Hepatocyte (in vitro differentiated cells): ENCODE measurements around the gene FOXN4. TPM values are rescaled to one million over a fixed set of nuclear protein-coding genes. Genes with fewer than 3 reads are reported as not detected.

Experiments
- DNase-seq: peaks from one replicate; pipeline ENCODE4 v3.0.0-alpha.2; 2016; ENCODE audit warnings: low spot score
- H2AFZ ChIP-seq: fragments of 200-600 bp; sonication (generic); 2 replicates; pipeline ENCODE4 v1.6.0; 2016; ENCODE audit warnings: antibody characterized with exemption, mild to moderate bottlenecking
- H3K27ac ChIP-seq: fragments of 200-600 bp; sonication (generic); 2 replicates; pipeline ENCODE4 v1.5.1; 2016; ENCODE audit warnings: mild to moderate bottlenecking
- H3K27me3 ChIP-seq: fragments of 200-600 bp; sonication (generic); 2 replicates; pipeline ENCODE4 v1.6.1; 2016
- H3K36me3 ChIP-seq: fragments of 200-600 bp; sonication (generic); replicated peaks from 2 replicates; pipeline ENCODE4 v1.5.1; 2016; ENCODE audit warnings: low read depth; ENCODE audit not compliant: insufficient read depth
- H3K4me1 ChIP-seq: fragments of 200-600 bp; sonication (generic); 2 replicates; pipeline ENCODE4 v1.5.1; 2016; ENCODE audit warnings: mild to moderate bottlenecking, moderate library complexity; ENCODE audit not compliant: insufficient read depth
- H3K4me2 ChIP-seq: fragments of 200-600 bp; sonication (generic); 2 replicates; pipeline ENCODE4 v1.6.0; 2016
- H3K4me3 ChIP-seq: fragments of 200-600 bp; sonication (generic); 2 replicates; pipeline ENCODE4 v1.5.1; 2016; ENCODE audit warnings: mild to moderate bottlenecking
- H3K79me2 ChIP-seq: fragments of 200-600 bp; sonication (generic); 2 replicates; pipeline ENCODE4 v1.6.0; 2017; ENCODE audit warnings: mild to moderate bottlenecking
- H3K9me2 ChIP-seq: fragments of 200-600 bp; sonication (generic); replicated peaks from 2 replicates; pipeline ENCODE4 v1.6.0; 2017; ENCODE audit warnings: mild to moderate bottlenecking; ENCODE audit not compliant: insufficient read depth
- H3K9me3 ChIP-seq: fragments of 200-600 bp; sonication (generic); 2 replicates; pipeline ENCODE4 v1.5.1; 2016; ENCODE audit warnings: low read depth, mild to moderate bottlenecking
- H4K20me1 ChIP-seq: fragments of 200-600 bp; sonication (generic); 2 replicates; pipeline ENCODE4 v1.6.0; 2016; ENCODE audit warnings: mild to moderate bottlenecking; ENCODE audit not compliant: insufficient read depth, poor library complexity, severe bottlenecking
- EZH2 ChIP-seq: fragments of 200-600 bp; sonication (generic); IDR thresholded peaks from 2 replicates; pipeline ENCODE4 v1.6.1; 2016; ENCODE audit warnings: antibody characterized with exemption, mild to moderate bottlenecking, borderline replicate concordance
- EZH2phosphoT487 ChIP-seq: fragments of 200-600 bp; sonication (generic); IDR thresholded peaks from one replicate; pipeline ENCODE4 v1.6.1; 2018; ENCODE audit warnings: antibody characterized with exemption, mild to moderate bottlenecking, low read depth, moderate library complexity; ENCODE audit not compliant: unreplicated experiment, severe bottlenecking
- WGBS: methylation state at CpG from one replicate; pipeline ENCODE4 v1.1.6; 2016; ENCODE audit warnings: low lambda C conversion rate; ENCODE audit errors: missing lambda C conversion rate; 5-methylcytosine and 5-hydroxymethylcytosine counted together
- polyA plus RNA-seq: library from polyadenylated mRNA; unstranded; fragments of >200 nt; fragmentation: Nextera tagmentation; extraction: Ambion mirVana; gene quantifications from 2 replicates; pipeline ENCODE4 v1.2.1, GENCODE V29; 2016
- total RNA-seq: library from RNA; depleted of rRNA; stranded (reverse); fragments of >200 nt; gene quantifications from 2 replicates; pipeline ENCODE4 v1.2.3, GENCODE V29; 2014
- TF ChIP-seq, protein P1 (sequence below): fragments of 200-600 bp; sonication (generic); IDR thresholded peaks from 2 replicates; pipeline ENCODE4 v1.5.1; 2016; ENCODE audit warnings: antibody characterized with exemption, mild to moderate bottlenecking; ENCODE audit not compliant: poor library complexity

FOXN4 gene, protein sequence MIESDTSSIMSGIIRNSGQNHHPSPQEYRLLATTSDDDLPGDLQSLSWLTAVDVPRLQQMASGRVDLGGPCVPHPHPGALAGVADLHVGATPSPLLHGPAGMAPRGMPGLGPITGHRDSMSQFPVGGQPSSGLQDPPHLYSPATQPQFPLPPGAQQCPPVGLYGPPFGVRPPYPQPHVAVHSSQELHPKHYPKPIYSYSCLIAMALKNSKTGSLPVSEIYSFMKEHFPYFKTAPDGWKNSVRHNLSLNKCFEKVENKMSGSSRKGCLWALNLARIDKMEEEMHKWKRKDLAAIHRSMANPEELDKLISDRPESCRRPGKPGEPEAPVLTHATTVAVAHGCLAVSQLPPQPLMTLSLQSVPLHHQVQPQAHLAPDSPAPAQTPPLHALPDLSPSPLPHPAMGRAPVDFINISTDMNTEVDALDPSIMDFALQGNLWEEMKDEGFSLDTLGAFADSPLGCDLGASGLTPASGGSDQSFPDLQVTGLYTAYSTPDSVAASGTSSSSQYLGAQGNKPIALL
- total RNA-seq: not detected in 2 replicates
- not detected in 2 replicates for polyA plus RNA-seq

DNA sequence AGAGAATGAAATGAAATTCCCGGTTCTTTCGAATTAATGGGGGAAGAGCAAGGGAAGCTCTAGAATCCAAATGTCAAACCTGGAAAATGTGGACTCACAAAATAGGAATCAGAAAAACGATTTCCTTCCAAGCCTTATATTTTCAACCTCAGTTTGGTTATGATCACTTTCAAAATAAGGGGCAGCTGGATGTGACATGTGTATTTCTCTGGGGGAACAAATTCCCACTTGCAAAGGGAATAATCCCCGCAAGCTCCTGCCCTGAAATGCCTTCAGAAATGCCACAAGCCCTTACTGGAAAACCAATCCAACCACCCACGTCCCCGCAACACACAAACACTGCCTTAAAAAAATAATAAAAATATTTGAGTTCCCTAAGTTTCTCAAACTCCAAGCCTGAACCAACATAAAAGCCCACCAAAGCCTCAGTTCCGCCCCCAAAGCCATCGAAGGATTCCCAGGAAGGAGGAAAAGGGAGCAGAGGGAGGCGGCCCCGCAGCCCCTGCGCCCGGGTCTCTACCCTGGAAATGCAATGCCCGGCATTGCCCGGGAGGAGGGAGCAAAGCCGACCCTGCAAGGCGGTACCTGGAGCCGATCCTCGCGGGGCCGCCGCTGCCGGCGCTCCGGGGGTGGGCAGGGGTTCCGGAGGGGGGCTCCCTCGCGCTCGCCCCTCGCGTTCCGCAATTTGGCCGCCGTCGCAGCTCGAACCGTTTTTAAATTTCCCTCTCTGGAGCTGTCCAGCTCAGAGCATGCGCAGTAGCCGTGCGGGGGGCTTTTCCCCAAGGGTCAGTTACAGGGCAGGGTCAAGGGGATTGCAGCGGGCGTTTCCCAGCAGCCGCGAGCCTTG is at the start of gene FOXN4:
TSS of gene FOXN4 (minus strand) at position 751 of the 847 bp plus-strand sequence. CDS start 963 bp downstream, outside the sequence.
- Histone ChIP-seq H4K20me1 (no peaks in the 10 kb centered on the region), H3K79me2 (no peaks in the 10 kb centered on the region), H3K27ac (no peak within 1 kb of the TSS), H3K9me2 (no peaks in the 10 kb centered on the region), H3K9me3 (no peaks in the 10 kb centered on the region), H3K27me3 (peaks cover 69% of the 10 kb centered on the region), H3K4me1 (peaks cover 9% of the 10 kb centered on the region), H2AFZ (peak within 1 kb of the TSS; percentile 76), H3K4me3 (peak within 1 kb of the TSS; percentile 58), H3K4me2 (peak within 1 kb of the TSS; percentile 98), H3K36me3 (no peaks in the 10 kb centered on the region)
- DNase-seq: peak; percentile 23
- WGBS: 13% methylated on average over 28 of the region's 43 CpGs
- TF ChIP-seq EZH2phosphoT487 (no peak), EZH2 (peak; percentile 85)
- TF ChIP-seq, protein P1, sequence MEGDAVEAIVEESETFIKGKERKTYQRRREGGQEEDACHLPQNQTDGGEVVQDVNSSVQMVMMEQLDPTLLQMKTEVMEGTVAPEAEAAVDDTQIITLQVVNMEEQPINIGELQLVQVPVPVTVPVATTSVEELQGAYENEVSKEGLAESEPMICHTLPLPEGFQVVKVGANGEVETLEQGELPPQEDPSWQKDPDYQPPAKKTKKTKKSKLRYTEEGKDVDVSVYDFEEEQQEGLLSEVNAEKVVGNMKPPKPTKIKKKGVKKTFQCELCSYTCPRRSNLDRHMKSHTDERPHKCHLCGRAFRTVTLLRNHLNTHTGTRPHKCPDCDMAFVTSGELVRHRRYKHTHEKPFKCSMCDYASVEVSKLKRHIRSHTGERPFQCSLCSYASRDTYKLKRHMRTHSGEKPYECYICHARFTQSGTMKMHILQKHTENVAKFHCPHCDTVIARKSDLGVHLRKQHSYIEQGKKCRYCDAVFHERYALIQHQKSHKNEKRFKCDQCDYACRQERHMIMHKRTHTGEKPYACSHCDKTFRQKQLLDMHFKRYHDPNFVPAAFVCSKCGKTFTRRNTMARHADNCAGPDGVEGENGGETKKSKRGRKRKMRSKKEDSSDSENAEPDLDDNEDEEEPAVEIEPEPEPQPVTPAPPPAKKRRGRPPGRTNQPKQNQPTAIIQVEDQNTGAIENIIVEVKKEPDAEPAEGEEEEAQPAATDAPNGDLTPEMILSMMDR: no peak

DNA sequence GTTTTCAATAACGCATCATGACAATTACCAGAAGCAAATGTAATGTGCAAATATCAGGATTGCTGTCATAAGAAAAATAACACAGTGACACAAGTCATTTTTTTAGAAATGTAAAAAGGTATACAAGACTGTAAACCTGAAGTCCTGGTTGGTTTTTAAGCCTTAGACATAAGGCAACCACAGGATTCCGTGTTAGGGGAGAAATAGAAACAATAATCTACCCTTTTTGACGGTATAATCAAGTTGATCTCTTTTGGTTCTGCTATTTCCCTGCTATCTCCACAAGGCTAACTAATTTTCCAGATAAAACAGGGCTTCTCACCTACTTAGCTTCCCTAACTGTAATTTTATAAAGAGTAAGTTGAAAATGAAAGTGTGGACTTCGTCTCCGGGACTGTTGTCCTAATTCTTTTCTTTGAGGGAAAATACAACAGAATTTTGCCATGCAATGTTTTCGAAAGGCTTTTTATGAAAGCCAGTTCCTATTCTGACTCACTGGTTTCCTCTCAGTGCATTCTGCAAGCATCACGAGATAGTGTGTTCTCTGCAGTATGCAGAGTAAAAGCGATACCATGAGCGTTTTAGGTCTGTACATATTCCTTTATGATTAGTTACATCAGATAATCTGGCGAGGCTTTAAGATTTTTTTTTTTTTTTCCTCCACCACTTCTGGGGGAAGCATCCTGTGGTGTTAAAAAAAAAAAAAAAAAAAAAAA is 49.2 kb upstream of the FOXN4 start:
- H3K4me3 ChIP-seq: no peak overlapping the region
- no peaks in the 10 kb centered on the region for H3K27me3 ChIP-seq
- H3K36me3 ChIP-seq: no peaks in the 10 kb centered on the region
- H3K4me1 ChIP-seq: no peaks in the 10 kb centered on the region
- H3K9me2 ChIP-seq: no peaks in the 10 kb centered on the region
- H3K27ac ChIP-seq: no peak overlapping the region
- no peaks in the 10 kb centered on the region for H4K20me1 ChIP-seq
- no peaks in the 10 kb centered on the region for H3K9me3 ChIP-seq
- no peak for DNase-seq
- no peak overlapping the region for H2AFZ ChIP-seq
- TF ChIP-seq EZH2: no peak
- no peak for TF ChIP-seq EZH2phosphoT487
- TF ChIP-seq, protein P1: no peak
- H3K4me2 ChIP-seq: no peak overlapping the region
- H3K79me2 ChIP-seq: no peaks in the 10 kb centered on the region
- 77% methylated on average over 10 of the region's 10 CpGs for WGBS

DNA sequence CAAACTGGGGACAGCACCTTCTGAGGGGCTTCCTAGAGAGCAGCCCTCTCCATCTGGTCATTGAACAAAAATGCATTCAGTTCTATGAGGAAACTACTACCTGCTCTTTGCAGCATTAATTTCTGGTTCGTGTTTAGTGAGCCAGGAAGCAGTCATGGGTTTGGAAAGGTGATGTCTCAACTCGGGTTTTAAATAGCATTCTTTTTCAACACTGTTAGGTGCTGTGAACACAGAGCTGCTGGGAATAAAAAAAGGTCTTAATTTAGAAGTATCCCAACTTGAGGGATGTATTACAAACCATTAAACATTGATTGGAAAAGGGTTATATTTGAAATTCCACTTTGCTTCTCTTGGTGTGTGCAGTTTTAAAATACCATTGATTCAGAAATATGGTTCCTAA is 47.9 kb upstream of the FOXN4 start:
- WGBS: 54% methylated on average over 2 of the region's 2 CpGs
- H3K4me3 ChIP-seq: no peak overlapping the region
- no peak overlapping the region for H3K4me2 ChIP-seq
- H3K9me2 ChIP-seq: no peaks in the 10 kb centered on the region
- no peak for TF ChIP-seq EZH2
- TF ChIP-seq, protein P1: no peak
- TF ChIP-seq EZH2phosphoT487: no peak
- H3K79me2 ChIP-seq: no peaks in the 10 kb centered on the region
- H3K27ac ChIP-seq: no peak overlapping the region
- no peaks in the 10 kb centered on the region for H4K20me1 ChIP-seq
- no peak for DNase-seq
- H3K4me1 ChIP-seq: no peaks in the 10 kb centered on the region
- H3K27me3 ChIP-seq: no peaks in the 10 kb centered on the region
- H3K36me3 ChIP-seq: no peaks in the 10 kb centered on the region
- H2AFZ ChIP-seq: no peak overlapping the region
- H3K9me3 ChIP-seq: no peaks in the 10 kb centered on the region
